Rectal smooth muscle tissue (tissue), 1 donor: ENCODE data around the gene ATF2.

ENCODE experiments used
- H3K27ac ChIP-seq: one replicate; pipeline ENCODE4 v1.7.0; 2013; ENCODE audit warnings: low read depth, low read length, inconsistent platforms
- H3K27me3 ChIP-seq: one replicate; pipeline ENCODE4 v1.7.0; 2013; ENCODE audit warnings: low read length; ENCODE audit not compliant: control insufficient read depth, insufficient read depth
- H3K36me3 ChIP-seq: one replicate; pipeline ENCODE4 v1.7.0; 2013; ENCODE audit warnings: low read length; ENCODE audit not compliant: control insufficient read depth, insufficient read depth
- H3K4me1 ChIP-seq: one replicate; pipeline ENCODE4 v1.7.0; 2013; ENCODE audit warnings: low read length; ENCODE audit not compliant: control insufficient read depth, insufficient read depth
- H3K4me3 ChIP-seq: one replicate; pipeline ENCODE4 v1.7.0; 2013; ENCODE audit warnings: low read length
- H3K9ac ChIP-seq: one replicate; pipeline ENCODE4 v1.7.0; 2013; ENCODE audit warnings: low read length

The ATF2 gene

DNA sequence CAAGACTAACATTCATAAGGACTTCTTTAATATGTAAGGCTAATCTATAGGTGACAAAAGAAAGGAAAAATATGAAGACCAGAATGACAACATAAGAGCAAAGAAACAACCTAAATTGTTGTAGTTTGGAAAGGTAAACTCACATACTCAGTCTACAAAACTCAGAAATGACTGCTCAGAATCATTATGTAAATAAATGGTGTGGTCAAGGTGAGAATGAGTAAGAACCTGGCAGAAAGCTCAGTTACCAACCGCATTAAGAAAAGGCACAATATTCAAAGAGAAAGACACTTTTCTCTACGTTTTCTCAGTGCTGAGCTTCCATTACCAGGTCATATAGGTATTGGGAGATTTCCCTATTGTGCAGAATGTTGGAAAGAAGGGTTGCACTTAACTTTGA is 15.8 kb downstream of the ATF2 start:
- Histone ChIP-seq H3K27me3 (no peaks in the 10 kb centered on the region), H3K36me3 (no peaks in the 10 kb centered on the region), H3K4me1 (no peaks in the 10 kb centered on the region), H3K9ac (no peak overlapping the region), H3K4me3 (no peak overlapping the region), H3K27ac (no peak overlapping the region)

DNA sequence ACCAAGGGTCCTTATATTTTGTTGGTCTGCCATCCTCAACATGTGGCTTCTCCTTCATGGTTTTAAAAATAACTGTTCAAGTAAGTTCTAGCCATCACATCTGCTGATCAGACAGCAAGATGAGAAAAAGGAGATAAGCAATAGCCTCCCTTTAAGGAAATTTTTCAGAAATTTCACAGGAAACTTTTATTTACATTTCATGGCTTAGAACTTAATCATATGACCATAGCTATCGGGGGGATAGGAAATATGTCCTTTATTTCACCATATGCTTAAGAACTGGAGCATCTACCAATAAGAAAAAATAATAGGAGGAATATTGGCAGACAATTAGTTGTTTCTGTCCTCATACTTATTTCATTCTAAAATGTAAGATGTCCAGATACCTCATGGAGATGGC is 16.2 kb downstream of the ATF2 start:
- Histone ChIP-seq H3K4me3 (no peak overlapping the region), H3K36me3 (no peaks in the 10 kb centered on the region), H3K27ac (no peak overlapping the region), H3K27me3 (no peaks in the 10 kb centered on the region), H3K9ac (no peak overlapping the region), H3K4me1 (no peaks in the 10 kb centered on the region)

DNA sequence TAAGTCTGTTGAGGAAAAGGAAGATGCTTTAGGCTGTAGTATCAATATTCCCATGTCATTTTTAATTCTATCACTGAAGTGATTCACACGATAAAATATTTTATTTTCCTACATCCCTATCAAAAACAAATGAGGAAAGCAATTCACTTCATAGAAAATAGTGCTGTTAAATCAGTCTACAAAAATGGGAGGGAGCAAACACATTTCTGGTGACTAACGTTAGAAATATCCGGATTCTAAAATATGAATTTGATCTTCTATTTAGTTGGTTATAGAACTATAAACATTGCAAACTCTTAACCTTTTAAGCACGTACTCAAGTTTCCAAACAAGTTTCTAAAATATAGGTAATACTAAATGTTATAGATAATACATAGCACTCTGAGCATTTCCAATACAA is 20.8 kb downstream of the ATF2 start:
- H3K27ac ChIP-seq = no peak overlapping the region
- no peaks in the 10 kb centered on the region for H3K4me1 ChIP-seq
- H3K36me3 ChIP-seq = no peaks in the 10 kb centered on the region
- no peak overlapping the region for H3K4me3 ChIP-seq
- H3K27me3 ChIP-seq = no peaks in the 10 kb centered on the region
- no peak overlapping the region for H3K9ac ChIP-seq

DNA sequence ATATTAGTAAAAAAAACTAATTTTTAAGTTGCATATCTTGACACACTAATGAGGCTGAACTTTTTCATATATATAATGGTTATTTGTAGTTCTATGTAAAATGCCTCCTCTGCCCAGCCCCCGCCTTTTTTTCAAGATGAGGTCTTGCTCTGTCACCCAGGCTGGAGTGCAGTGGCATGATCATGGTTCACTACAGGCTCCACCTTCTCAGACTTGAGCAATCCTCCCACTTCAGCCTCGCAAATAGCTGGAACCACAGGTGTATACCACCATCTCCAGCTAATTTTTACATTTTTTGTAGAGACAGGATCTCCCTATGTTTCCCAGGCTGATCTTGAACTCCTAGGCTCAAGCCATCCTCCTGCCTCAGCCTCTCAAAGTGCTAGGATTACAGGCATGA is 24.3 kb downstream of the ATF2 start:
- Histone ChIP-seq H3K27ac (no peak overlapping the region), H3K4me3 (no peak overlapping the region), H3K9ac (no peak overlapping the region), H3K4me1 (no peaks in the 10 kb centered on the region), H3K36me3 (no peaks in the 10 kb centered on the region), H3K27me3 (no peaks in the 10 kb centered on the region)

DNA sequence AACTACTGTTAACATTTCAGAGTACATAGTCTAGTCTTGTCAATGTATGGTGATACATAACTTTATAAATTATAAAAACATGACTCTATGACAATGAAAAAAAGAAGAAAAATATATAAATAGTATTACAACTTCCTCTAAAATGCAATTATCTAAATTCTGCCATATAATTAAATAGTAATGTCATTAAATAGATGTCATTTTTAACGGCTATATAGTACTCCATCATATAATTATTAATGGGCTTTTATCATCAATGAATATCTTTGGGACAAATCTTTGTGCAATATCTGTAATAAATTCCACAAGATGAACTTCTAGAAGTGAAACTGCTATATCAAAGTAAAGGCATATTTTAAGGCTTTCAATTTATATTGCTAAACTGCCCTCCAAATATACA is 24.8 kb downstream of the ATF2 start:
- Histone ChIP-seq H3K36me3 (no peaks in the 10 kb centered on the region), H3K27me3 (no peaks in the 10 kb centered on the region), H3K4me3 (no peak overlapping the region), H3K4me1 (no peaks in the 10 kb centered on the region), H3K9ac (no peak overlapping the region), H3K27ac (no peak overlapping the region)

DNA sequence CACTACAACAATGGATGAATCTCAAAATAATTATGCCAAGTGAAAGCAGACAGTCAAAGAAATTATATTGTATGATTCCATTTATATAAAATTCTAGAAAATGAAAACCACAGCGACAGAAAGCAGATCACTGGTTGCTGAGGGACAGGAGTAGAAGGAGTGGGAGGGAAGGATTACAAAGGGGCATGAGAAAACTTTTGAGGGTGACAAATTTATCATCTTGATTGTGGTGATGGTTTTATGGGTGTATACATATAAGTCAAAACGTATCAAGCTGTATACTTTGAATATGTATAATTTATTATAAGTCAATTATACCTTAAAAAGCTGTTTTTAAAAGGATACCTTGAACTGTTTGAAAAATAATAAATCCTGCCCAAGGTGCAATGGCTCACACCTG is 27.7 kb downstream of the ATF2 start:
- Histone ChIP-seq H3K36me3 (no peaks in the 10 kb centered on the region), H3K27ac (no peak overlapping the region), H3K4me1 (no peaks in the 10 kb centered on the region), H3K9ac (no peak overlapping the region), H3K4me3 (no peak overlapping the region), H3K27me3 (no peaks in the 10 kb centered on the region)

DNA sequence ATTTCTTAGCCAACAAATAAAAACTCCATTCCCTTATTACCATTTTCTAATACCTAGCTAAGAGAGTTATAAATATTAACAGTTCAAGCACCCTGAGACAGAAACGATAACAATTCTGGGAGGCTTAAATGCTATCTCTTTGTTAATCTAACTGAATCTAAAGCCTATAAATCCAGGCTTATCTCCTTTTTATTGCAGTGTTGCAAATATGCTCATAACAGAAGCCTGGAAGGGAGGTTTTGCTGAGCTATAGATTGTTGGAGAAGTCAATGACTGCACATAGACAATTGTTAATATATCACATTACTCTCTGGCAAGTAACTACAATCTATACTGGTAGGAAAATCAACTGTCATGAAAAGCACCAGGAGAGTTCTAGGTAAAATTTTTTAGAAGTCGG is 30.2 kb downstream of the ATF2 start:
- Histone ChIP-seq H3K36me3 (no peaks in the 10 kb centered on the region), H3K4me3 (no peak overlapping the region), H3K9ac (no peak overlapping the region), H3K4me1 (no peaks in the 10 kb centered on the region), H3K27me3 (no peaks in the 10 kb centered on the region), H3K27ac (no peak overlapping the region)

DNA sequence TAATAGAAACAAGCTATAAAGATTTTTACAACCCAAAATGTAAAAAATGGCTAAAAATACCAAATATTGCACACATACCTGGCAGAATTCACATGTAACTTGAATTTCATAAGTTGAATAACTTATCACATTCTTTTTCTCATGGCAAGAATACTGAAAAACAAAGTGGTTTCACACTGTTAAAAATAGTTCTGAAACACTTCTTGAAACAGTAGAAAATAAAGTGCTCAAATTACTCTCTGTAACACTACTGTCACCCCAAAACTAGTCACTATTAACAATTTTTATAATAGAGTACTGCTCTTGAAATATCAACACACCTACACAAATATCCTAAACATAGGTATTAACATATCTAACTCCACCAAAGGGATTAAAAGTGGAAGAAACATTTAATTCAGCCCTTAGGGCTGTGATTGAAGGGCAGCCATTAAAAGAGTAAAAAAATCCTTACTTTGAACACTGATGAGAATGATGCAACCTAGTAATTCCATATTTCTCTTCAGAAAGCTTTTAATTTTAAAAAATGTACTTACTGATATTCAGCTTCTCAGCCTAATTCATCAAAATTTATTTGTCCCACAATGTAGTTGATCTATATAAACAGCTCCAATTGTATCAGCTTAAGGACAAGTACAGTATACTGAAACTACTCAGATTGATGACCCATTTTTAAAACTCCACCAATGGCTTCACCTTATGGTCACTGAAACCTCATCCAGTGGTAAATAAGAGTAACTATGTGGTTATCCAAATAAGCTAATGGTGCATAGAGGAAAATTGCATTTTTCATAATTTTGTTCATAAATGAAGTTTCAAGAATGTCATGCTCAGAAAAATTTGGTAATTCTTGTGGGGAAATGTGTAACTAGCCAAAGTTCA is 31.4 kb downstream of the ATF2 start:
- no peak overlapping the region for H3K27ac ChIP-seq
- no peak overlapping the region for H3K4me3 ChIP-seq
- H3K4me1 ChIP-seq = no peaks in the 10 kb centered on the region
- no peaks in the 10 kb centered on the region for H3K27me3 ChIP-seq
- H3K36me3 ChIP-seq = no peaks in the 10 kb centered on the region
- no peak overlapping the region for H3K9ac ChIP-seq

DNA sequence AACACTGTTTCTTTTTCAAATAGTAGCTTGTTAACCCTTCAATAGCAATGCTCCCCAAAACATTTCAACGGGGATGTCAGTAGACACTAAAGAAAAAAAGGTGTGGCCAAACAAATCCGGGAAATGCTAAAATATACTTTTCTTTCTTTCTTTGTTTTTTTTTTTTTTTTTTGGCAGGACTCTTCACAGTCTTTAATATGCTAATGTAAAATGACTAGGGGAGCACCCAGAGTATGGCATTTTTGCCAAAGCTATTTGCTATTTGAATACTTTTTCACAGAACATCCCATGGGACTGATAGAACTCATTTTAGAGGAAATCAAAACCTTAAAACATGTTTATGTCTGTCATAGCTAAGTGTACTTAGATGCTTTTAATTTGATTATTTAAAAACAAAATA is 32.1 kb downstream of the ATF2 start:
- Histone ChIP-seq H3K36me3 (no peaks in the 10 kb centered on the region), H3K27ac (no peak overlapping the region), H3K9ac (no peak overlapping the region), H3K27me3 (no peaks in the 10 kb centered on the region), H3K4me1 (peaks cover 4% of the 10 kb centered on the region), H3K4me3 (no peak overlapping the region)

DNA sequence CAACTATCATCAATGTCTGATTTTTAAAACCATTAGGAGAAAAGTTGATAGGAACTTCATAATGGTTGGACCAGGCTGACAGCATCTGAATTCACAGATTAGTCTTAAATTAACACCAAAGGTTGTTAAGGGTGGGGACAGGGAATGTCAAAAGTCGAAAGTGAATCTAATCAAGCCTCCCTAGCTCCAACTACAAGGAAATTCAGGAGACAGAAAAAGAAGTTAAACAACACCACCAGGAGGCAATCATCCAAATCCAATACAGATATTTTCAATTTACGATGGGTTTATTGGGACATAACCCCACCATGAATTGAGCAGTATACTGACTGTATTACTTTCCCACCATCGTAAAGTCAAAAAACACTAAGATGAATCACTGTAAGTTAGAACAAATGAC is 32.8 kb downstream of the ATF2 start:
- Histone ChIP-seq H3K4me1 (peaks cover 4% of the 10 kb centered on the region), H3K27ac (no peak overlapping the region), H3K9ac (no peak overlapping the region)

DNA sequence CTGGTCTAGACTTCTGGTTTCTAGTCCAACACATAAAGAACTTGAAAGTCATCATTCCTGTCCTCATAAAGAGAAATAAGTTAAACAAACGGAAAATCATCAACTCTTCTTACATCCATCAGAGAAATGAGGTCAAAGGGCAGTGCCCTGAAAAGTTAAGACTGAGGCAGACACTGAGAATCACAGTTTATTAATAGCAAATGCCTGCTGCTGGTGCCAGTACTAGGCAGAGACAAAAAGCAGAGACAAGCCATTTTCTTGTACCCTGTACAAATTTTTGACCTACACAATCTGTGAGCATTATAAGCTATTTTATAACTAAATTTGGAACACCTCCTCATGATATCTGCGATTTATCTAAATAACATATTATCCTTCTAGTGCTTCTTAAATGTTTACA is 36.8 kb downstream of the ATF2 start:
- Histone ChIP-seq H3K9ac (no peak overlapping the region), H3K4me1 (peaks cover 4% of the 10 kb centered on the region), H3K27ac (no peak overlapping the region), H3K27me3 (no peaks in the 10 kb centered on the region), H3K4me3 (no peak overlapping the region), H3K36me3 (no peaks in the 10 kb centered on the region)

More for the DNA sequence above, 32.8 kb downstream of the ATF2 start:
- no peak overlapping the region for H3K4me3 ChIP-seq
- no peaks in the 10 kb centered on the region for H3K36me3 ChIP-seq
- no peaks in the 10 kb centered on the region for H3K27me3 ChIP-seq

DNA sequence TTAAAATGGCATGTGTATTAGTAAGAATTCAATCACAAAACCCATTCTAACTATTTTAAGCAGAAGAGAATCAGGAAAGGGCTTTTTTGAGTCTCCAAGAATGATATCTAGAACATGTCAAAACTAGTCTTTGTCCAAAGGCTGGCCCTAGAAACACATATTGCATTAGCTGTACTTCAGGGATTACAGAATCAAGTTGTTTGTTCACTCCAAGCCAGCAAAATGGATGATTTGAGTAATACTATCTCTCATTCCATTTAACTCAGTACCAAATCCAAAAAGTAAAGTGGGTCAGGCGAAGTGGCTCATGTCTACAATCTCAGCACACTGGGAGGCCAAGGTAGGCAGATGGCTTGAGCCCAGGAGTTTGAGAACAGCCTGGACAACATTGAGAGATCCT is 41.3 kb downstream of the ATF2 start:
- peaks cover 4% of the 10 kb centered on the region for H3K4me1 ChIP-seq
- no peaks in the 10 kb centered on the region for H3K27me3 ChIP-seq
- no peak overlapping the region for H3K9ac ChIP-seq
- no peaks in the 10 kb centered on the region for H3K36me3 ChIP-seq
- no peak overlapping the region for H3K4me3 ChIP-seq
- no peak overlapping the region for H3K27ac ChIP-seq

DNA sequence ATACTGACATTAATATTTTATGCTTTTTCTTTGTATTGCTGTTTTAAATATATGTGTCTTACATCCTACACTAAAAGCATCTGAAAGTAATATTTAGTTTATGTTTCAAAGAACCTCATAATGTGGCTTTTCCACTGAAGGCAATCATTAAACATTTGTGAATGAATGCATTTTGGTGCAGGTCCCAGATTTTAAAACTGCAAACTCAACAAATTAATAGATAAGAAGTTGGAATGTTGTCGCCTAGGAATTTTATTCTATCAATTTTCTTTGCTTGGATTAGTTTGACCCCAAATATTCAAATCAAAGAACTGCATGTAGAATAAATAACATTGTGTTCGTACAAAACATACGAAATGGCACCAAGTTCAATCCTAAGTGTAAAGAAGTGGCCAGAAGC is 44.7 kb downstream of the ATF2 start:
- Histone ChIP-seq H3K4me3 (no peak overlapping the region), H3K36me3 (no peaks in the 10 kb centered on the region), H3K27me3 (no peaks in the 10 kb centered on the region), H3K4me1 (no peaks in the 10 kb centered on the region), H3K27ac (no peak overlapping the region), H3K9ac (no peak overlapping the region)
